Measurements from ENCODE around the gene CYP1A2. TPM values are rescaled to one million over a fixed set of nuclear protein-coding genes. Genes with fewer than 3 reads are reported as not detected.

The CYP1A2 gene
- total RNA-seq, 2 experiments from 2014 or later = not detected

- no peaks in the 10 kb centered on the region for H3K27me3 Mint-ChIP-seq
- H3K4me1 ChIP-seq (ENCODE audit: insufficient read depth, low read length) = peaks cover 96% of the 10 kb centered on the region
- peak overlapping the region; percentile 58 to 90 for H3K27ac ChIP-seq (ENCODE audit: low read depth in 1 of 2, low read length in 2 of 2)
- H3K9me3 ChIP-seq (ENCODE audit: control insufficient read depth in 1 of 2, insufficient read depth in 1 of 2, low read length in 2 of 2) = no peaks in the 10 kb centered on the region
- H3K4me3 ChIP-seq (ENCODE audit: low read length) = no peak overlapping the region
- peaks cover 56% of the 10 kb centered on the region for H3K36me3 ChIP-seq (ENCODE audit: insufficient read depth, low read length)
- TF ChIP-seq CTCF (IDR thresholded peaks at IDR 0.05) = no peak
- intact Hi-C loops (cut with DNase I, micrococcal nuclease) = no loop called here
- peak overlapping the region; percentile 94 for H3K27ac Mint-ChIP-seq
- ATAC-seq (ENCODE audit: poor library complexity) = no peak
- ChIA-PET CTCF (interaction anchor here (0.8 to 14.8 kb wide), 6 partner anchors 8 to 577 kb away, joined by 3 to 353 read pairs (median 6); partner anchors contain the start of genes CSK and MAN2C1), POLR2A (interaction anchor here (1.0 to 33.5 kb wide), 3 partner anchors 12 to 176 kb away, joined by 3 to 925 read pairs (median 3); partner anchors contain the start of genes CLK3 and CSK)
- no peaks in the 10 kb centered on the region for H3K27me3 ChIP-seq (ENCODE audit: control insufficient read depth in 1 of 2, insufficient read depth in 2 of 2, low read length in 2 of 2)
- H3K36me3 Mint-ChIP-seq (ENCODE audit: low read depth) = peaks cover 44% of the 10 kb centered on the region
- peak in 1 of 14 experiments; percentile 1 for DNase-seq
- H3K9me3 Mint-ChIP-seq = no peaks in the 10 kb centered on the region
- peak overlapping the region; percentile 75 for H3K4me3 Mint-ChIP-seq
- H3K4me1 Mint-ChIP-seq (ENCODE audit: low read depth) = peaks cover 94% of the 10 kb centered on the region
Measured at GRCh38 chr15:74791667-74792066, 43.0 kb downstream of the CYP1A2 start.

GRCh38 chr15:74792227-74793016 lies 43.8 kb downstream of the CYP1A2 start:
- Histone ChIP-seq H3K9me3 (ENCODE audit: control insufficient read depth in 1 of 2, insufficient read depth in 1 of 2, low read length in 2 of 2) (no peaks in the 10 kb centered on the region), H3K36me3 (ENCODE audit: insufficient read depth, low read length) (peaks cover 56% of the 10 kb centered on the region), H3K4me1 (ENCODE audit: insufficient read depth, low read length) (peaks cover 96% of the 10 kb centered on the region), H3K27ac (ENCODE audit: low read depth in 1 of 2, low read length in 2 of 2) (peak overlapping the region; percentile 58 to 90), H3K27me3 (ENCODE audit: control insufficient read depth in 1 of 2, insufficient read depth in 2 of 2, low read length in 2 of 2) (no peaks in the 10 kb centered on the region), H3K4me3 (ENCODE audit: low read length) (peak overlapping the region; percentile 28)
- ChIA-PET POLR2A (interaction anchor here (1.0 to 33.5 kb wide), 6 partner anchors 13 to 177 kb away, joined by 3 to 925 read pairs (median 3); partner anchors contain the start of genes CLK3, CSK and ULK3), CTCF (interaction anchor here (0.5 to 14.8 kb wide), 7 partner anchors 12 to 195 kb away, joined by 3 to 353 read pairs (median 5); partner anchors contain the start of genes CSK and ULK3)
- Mint-ChIP-seq H3K27ac (peak overlapping the region; percentile 94), H3K4me3 (peak overlapping the region; percentile 75), H3K9me3 (no peaks in the 10 kb centered on the region), H3K27me3 (no peaks in the 10 kb centered on the region), H3K4me1 (ENCODE audit: low read depth) (peaks cover 90% of the 10 kb centered on the region), H3K36me3 (ENCODE audit: low read depth) (peaks cover 49% of the 10 kb centered on the region)
- TF ChIP-seq CTCF (IDR thresholded peaks at IDR 0.05) = no peak
- ATAC-seq (ENCODE audit: poor library complexity) = no peak
- peak in 2 of 14 experiments; percentile 34 to 45 for DNase-seq
- intact Hi-C loops (cut with DNase I, micrococcal nuclease) = loop anchor here (1.0 kb wide), 2 partner anchors 11 to 21 kb away; no protein-coding TSS in a partner anchor

GRCh38 chr15:74793135-74794028 lies 44.7 kb downstream of the CYP1A2 start:
- ChIA-PET POLR2A (interaction anchor here (1.3 to 33.5 kb wide), 5 partner anchors 14 to 177 kb away, joined by 3 to 925 read pairs (median 4); partner anchors contain the start of genes CSK, FAM219B and ULK3), CTCF (interaction anchor here (0.5 to 14.8 kb wide), 13 partner anchors 11 to 196 kb away, joined by 3 to 353 read pairs (median 4); partner anchors contain the start of genes CPLX3, CSK, FAM219B and SCAMP2)
- no peaks in the 10 kb centered on the region for H3K9me3 ChIP-seq (ENCODE audit: control insufficient read depth in 1 of 2, insufficient read depth in 1 of 2, low read length in 2 of 2)
- H3K4me1 ChIP-seq (ENCODE audit: insufficient read depth, low read length) = peaks cover 96% of the 10 kb centered on the region
- DNase-seq = peak; percentile 65 to 88 (median 78)
- H3K27ac Mint-ChIP-seq = peak overlapping the region; percentile 94
- no peaks in the 10 kb centered on the region for H3K9me3 Mint-ChIP-seq
- TF ChIP-seq CTCF (IDR thresholded peaks at IDR 0.05) = peak; percentile 68
- H3K27me3 ChIP-seq (ENCODE audit: control insufficient read depth in 1 of 2, insufficient read depth in 2 of 2, low read length in 2 of 2) = no peaks in the 10 kb centered on the region
- peak overlapping the region; percentile 58 to 90 for H3K27ac ChIP-seq (ENCODE audit: low read depth in 1 of 2, low read length in 2 of 2)
- H3K4me3 Mint-ChIP-seq = peak overlapping the region; percentile 74
- H3K27me3 Mint-ChIP-seq = no peaks in the 10 kb centered on the region
- intact Hi-C loops (cut with DNase I, micrococcal nuclease) = loop anchor here (1.0 kb wide), 2 partner anchors 12 to 22 kb away; no protein-coding TSS in a partner anchor
- H3K4me3 ChIP-seq (ENCODE audit: low read length) = peak overlapping the region; percentile 6
- peaks cover 53% of the 10 kb centered on the region for H3K36me3 Mint-ChIP-seq (ENCODE audit: low read depth)
- ATAC-seq (ENCODE audit: poor library complexity) = peak; percentile 47
- H3K4me1 Mint-ChIP-seq (ENCODE audit: low read depth) = peaks cover 90% of the 10 kb centered on the region
- peaks cover 57% of the 10 kb centered on the region for H3K36me3 ChIP-seq (ENCODE audit: insufficient read depth, low read length)

All from CD4-positive, alpha-beta T cell (primary cell).